ENCODE measurements around the gene BCDIN3D. TPM values are rescaled to one million over a fixed set of nuclear protein-coding genes. Genes with fewer than 3 reads are reported as not detected.

Gene BCDIN3D
- total RNA-seq, 2 donors from 2014 or later: 2.9 to 4.0 TPM

DNA sequence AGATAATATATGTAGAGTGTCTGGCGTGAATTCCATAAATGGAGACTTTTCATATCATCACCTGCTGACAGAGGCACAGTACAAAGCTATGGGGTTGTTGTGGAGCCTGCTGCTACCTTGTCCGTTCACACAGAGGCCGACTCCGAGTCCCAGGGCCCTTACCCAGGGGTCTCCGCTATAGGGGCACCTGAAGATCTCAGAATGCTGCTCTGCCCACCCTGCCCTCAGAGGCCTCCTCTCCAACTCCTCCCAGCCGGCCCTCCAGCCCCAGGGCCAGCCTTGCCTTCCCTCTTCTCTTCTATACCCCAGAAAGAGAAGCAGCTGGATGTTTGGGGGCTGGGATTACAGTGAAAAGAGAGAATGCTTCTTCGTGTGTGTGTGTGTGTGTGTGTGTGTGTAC lies 36.0 kb downstream of the BCDIN3D start:
- ATAC-seq: no peak

DNA sequence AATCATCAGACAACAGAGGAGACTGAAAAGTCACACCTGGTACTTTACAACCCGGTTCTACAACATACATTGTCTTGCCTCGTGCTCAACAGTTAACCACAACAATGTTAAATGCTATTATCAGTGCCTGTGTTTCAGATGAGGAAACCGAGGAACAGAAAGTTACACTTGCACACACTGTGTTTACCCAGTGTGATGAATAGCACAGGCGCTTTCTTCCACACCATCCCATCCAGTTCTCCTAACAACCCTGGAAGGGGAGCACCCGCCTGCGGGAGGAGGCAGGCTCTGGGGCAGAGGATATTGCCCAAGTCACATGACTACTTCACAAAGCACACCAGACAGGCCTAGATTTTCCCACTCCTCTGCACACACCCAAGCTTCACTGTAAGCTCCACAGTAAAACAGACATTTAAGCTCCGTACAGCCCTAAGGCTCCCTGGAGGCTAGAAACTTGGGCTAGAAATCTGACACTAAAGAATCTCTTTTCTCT lies 36.5 kb downstream of the BCDIN3D start:
- no peak for DNase-seq
- no peak for ATAC-seq
- intact Hi-C loops (cut with DNase I): no loop called here

More for the DNA sequence above, 36.0 kb downstream of the BCDIN3D start:
- intact Hi-C loops (cut with DNase I): no loop called here
- no peak for DNase-seq

DNA sequence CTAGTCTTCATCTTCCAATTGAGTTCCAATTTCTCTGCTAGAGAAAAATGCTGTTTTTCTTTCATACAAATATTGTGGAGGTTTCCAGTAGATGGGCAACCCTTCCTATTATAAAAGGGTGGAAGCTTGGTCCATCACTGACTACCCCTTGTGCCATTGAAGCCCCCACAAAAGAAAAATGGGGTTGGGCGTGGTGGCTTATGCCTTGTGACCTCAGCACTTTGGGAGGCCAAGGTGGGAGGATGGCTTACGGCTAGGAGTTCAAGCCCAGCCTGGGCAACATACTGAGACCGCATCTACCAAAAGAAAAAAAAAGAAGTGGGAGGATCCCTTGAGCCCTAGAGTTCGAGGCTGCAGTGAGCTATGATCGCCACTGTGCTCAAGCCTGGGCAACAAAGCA lies 37.5 kb downstream of the BCDIN3D start:
- ATAC-seq (no peak), DNase-seq (no peak)
- intact Hi-C loops (cut with DNase I): no loop called here

DNA sequence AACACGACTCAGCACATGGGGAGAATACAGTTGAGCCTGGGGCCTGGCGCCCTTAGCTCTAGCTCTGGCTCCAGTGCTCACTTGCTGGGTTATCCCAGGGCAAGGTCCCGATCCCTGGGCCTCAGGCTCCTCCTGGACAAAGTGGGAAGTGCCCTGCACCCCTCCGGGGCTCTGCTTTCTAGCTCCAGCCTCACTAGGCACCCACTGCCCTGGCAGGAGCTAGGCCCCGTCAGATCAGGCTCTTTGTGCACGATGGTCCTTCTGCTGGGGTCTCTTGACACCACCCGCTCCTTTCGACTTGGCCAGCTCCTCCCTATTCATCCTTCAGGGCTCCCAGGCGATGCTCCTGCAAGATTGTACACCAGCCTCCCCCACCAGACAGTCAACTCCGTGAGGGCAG lies 38.1 kb downstream of the BCDIN3D start:
- ATAC-seq (no peak), DNase-seq (no peak)
- intact Hi-C loops (cut with DNase I): no loop called here

DNA sequence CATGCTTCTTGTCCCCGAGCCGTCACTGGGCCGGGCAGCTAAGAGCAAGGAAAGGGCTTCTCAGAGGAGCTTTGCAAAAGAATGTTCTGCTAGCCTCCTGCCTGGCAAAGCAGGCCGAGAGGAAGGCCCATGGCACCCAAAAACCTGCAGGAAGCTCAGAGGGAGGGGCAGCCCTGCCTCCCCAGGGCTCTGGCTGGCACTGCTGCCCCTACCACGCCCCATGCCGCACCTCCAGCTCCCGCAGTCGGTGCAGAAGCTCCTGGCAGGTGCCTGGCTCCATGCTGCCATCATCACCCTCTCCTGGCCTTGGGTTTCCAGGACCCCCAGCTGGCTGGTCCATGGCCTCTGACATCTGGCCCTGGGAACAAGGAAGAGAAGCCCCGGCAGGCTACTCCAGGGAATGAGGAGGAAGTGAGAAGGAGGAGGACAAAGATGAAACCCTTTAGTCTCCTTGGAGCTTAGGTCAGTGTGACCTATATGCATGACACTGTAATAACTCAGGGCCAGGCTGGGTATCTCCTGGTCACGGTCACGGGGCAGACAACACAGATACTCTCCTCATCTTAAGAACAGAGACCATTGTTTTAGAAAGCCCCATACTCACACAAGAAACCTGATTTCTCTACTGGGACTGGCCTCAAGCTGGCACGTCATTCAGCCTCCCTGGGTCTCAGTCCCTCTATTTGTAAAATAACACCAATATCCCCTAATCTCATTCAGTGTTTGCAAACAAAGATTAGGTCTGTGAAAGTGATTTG lies 39.0 kb downstream of the BCDIN3D start:
- ATAC-seq (no peak), DNase-seq (no peak)
- intact Hi-C loops (cut with DNase I): no loop called here

- DNase-seq: no peak
- intact Hi-C loops (cut with DNase I): no loop called here
- peak; percentile 33 to 50 for ATAC-seq
These were observed 41.5 kb downstream of the BCDIN3D start for GRCh38 chr12:49801141-49802063.

DNA sequence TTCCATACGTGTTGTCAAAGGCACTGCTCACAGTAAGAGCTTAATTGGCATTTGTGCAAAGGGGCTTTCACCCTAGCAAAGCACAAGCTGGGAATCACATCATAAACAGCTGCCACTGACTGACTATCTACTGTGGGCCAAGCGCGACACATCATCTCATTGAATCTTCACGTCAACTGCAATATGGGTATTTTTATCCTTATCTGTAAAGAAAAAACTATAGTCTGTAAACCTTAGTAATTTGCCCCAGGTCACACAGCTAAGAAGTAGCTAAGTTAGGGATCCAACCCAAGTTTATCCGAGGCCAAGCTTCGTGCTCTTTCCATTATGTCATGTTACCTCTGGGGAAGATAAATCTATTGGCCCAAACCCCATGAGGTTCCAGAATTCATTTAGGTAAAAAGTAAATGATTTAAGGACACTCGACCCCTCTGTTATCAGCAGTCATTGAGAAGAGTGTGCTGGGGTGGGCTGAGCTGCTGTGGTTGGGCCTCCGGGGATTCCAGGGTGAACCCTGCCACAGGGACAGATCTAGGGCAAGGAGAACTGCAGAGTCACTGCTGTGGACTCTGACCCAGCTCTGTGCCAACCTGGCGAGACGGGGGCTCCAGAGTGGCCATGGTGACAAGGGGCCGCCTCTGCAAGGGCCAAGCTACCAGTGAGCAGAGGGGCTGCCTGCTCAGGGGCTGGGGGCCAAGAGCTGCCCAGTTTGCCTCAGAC lies 42.3 kb downstream of the BCDIN3D start:
- ATAC-seq (peak; percentile 31 to 72), DNase-seq (no peak)
- intact Hi-C loops (cut with DNase I): no loop called here

- no peak for ATAC-seq
- intact Hi-C loops (cut with DNase I): no loop called here
- no peak for DNase-seq
These were observed 44.0 kb downstream of the BCDIN3D start for GRCh38 chr12:49798934-49799333.

DNA sequence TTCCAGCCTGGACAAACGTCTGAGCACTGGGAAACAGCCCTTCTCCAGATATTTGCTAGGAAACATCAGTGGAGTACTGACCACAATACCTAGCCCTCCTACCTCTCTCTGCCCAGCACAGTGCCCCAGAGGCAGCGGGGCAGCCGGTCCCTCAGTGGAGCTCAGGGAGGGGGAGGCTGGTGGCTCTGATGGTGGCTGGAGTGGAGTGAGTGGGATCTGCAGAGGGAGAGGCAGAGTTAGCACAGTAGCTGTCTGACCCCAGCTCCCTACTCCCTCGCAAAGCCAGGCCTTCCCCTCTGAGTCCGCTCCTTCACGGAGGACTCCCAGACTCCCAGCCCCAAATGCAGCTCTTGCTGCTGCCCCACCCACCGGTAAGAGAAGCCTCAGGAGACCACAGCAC lies 44.7 kb downstream of the BCDIN3D start:
- intact Hi-C loops (cut with DNase I): no loop called here
- no peak for DNase-seq

GRCh38 chr12:49797449-49797776 lies 45.5 kb downstream of the BCDIN3D start:
- DNase-seq (no peak), ATAC-seq (no peak)
- intact Hi-C loops (cut with DNase I): no loop called here

More for the DNA sequence above, 44.7 kb downstream of the BCDIN3D start:
- no peak for ATAC-seq

- intact Hi-C loops (cut with DNase I): no loop called here
- ATAC-seq: no peak
- no peak for DNase-seq
These were observed 46.1 kb downstream of the BCDIN3D start for GRCh38 chr12:49796606-49797448.

- ATAC-seq: no peak
- DNase-seq: no peak
- intact Hi-C loops (cut with DNase I): no loop called here
These were observed 46.8 kb downstream of the BCDIN3D start for GRCh38 chr12:49796155-49796554.

DNA sequence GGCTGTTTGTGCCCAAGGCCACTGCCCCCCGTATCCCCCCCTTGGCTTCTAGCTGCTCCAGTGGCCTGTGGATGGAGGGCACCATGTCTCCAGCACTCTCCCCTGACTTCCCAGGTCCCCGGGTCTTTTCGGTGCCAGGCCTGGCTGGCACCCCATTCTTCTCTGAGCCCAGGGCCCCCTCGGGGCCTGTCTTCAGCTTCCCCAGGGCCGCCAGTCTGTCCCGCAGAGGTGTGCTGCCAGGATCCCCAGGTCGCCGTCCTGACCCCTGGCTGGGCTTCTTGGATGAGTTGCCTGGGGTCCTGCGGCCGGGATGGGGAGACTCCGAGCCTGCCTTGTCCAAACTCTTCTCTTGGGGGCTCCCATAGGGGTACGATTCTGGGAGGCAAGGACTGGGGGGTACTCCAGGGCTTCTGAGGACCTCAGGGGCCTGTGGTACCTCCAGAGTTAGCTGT lies 47.2 kb downstream of the BCDIN3D start:
- no peak for DNase-seq
- intact Hi-C loops (cut with DNase I): no loop called here
- no peak for ATAC-seq

DNA sequence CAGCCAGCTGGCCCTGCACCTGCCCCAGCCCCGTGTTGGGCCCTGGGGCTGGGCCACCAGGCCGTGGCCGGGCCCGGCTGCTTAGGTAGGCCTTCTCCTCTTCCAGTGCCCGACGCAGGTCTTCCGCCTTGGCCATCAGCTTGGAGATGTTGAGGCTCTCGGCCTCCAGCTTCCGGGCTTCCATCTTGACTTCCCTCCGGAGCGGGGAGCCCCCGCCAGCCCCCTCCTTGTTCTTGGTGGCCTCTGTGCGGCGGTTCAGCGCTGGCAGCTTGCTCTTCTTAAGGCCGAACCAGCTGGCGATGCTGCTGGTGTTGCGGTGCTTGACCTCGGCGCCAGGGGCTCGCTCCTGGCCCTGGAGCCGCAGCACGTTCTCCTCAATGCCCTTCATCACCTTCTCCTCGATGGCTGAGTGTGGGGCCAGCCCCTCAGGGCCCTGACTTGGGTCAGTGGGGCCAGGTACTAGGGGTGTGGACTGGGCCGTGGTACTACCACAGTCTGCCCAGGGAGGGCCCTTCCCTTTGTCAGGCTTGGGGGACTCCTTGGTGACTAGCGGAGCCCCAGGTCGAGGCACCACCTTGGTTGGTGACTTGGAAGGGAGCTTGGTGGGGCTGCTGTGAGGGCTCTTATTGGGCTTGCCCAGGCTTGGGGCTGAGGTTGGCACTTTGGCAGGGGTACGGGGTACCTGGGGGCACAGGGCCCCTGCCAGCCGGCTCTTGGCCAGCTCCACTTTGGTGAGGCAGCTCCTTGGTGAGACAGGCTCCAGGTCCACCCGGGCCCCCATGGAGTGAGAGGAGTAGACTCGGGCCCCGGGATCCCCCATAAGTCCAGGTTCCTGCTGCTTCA lies 47.9 kb downstream of the BCDIN3D start:
- DNase-seq: no peak
- intact Hi-C loops (cut with DNase I): no loop called here
- ATAC-seq: no peak

DNA sequence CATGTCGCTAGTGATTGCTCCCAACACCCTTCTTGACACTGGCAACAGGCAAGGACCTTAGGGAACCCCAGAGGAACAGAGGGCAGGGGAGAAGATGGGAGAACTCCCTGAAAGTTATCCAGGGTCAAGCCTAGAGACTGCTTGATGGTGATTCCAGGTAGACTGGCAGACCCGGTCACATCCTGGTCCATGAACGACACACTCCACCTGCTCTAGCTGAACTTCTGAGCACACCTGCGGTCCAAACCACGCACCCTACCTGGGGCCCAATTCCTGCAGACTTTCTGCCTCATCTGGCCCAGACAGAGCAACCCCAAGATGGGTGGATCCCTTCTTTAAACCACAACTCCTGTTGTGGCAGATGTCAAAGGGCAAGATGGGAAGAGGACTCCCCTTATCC lies 48.9 kb downstream of the BCDIN3D start:
- intact Hi-C loops (cut with DNase I): no loop called here
- no peak for DNase-seq
- no peak for ATAC-seq

DNA sequence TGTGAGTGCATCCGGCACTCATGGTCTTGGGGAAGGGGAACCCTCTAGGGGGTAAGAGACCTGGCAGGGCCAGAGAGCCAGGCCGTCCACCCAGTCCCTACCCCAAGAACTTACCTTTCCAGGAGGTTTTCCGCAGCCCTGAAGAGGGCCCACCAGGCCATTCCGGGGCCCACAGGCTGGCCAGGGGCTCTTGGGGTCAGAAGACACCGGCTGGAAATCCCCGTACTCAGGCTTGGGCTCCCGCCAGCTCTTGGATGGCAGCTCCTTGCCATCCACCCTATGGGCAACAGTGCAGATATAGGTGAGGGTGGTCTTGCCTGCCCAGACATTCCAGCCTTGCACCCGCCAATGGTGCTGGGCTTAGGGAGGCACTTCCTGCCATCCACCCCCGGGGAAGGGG lies 49.3 kb downstream of the BCDIN3D start:
- DNase-seq: no peak
- intact Hi-C loops (cut with DNase I): no loop called here
- ATAC-seq: no peak

DNA sequence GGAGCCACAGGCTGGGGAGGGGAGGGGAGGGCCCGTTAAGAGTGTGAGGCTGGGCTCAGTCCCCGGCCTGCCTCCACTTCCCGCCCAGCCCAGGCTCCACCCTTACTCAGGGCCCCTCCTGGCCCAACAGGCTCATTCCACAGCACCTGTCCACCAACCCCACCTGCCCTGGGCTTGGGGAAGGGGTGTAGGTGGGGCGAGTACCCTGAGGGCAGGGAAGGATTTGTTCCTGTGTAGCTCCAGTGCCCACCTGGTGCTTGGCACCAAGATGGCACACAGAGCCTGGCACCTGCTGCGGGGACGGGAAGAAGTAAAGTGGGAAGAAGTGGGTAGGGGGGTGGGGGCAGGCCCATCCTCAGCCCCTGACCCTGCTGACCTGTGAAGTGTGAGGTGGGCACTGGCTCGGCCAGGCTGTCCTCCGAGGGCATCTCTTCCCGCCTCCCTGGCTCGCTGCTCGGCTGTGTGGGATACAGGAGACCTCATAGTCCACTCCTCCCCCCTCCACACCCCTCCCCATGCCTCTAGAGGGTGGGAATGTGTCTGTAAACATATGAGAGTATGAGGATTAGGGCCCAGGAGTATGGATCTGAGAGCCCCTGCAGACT lies 49.8 kb downstream of the BCDIN3D start:
- intact Hi-C loops (cut with DNase I): no loop called here
- DNase-seq (no peak), ATAC-seq (no peak)
